Measurements from ENCODE around the gene AURKA. TPM values are rescaled to one million over a fixed set of nuclear protein-coding genes. Genes with fewer than 3 reads are reported as not detected.

Gene AURKA
- total RNA-seq = 26.2 and 71.2 TPM in 2 replicates

DNA sequence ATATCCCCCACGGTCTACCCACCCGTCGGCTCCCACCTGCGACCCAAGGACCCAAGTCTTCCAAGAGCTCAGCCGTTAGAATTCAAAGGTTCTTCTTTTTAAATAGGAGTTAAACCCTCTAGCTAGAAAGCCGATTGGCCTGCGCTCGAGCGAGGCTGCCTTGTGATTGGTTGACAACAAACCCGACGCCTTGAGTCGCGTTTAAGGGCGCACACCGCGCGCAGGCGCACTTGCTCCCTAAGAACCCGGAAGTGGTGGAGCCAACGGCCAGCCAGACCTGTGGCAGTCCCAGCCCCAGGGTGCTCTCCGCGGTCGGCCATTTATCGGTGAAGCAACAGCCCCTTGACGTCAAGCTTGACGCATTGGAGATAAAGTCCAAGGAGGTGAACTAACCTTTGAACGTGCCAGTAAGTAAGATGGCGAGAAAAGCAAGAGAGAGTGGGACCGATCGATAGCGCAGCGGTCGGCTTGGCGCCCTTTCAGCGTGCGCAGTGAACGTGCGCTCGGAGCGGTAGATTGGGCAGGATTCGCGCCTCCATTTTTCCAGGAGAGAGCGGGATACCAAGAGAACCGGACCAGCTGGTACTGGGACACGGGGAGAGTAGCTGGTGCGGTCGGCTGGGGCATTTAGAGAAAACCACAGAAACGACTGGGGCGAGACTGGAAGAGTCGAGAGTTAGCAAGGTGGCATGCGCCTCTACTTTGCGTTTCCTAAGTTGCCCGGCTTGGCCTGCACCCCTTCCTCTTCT lies at the start of gene AURKA, which contains the start of gene CSTF1:
Gene AURKA, minus strand, starts transcription at position 84 of the 749 bp plus-strand sequence. CDS start 4,018 bp downstream, outside the sequence.
Gene CSTF1, plus strand, starts transcription at position 514 of the 749 bp plus-strand sequence. CDS start 2,908 bp downstream, outside the sequence.

DNA sequence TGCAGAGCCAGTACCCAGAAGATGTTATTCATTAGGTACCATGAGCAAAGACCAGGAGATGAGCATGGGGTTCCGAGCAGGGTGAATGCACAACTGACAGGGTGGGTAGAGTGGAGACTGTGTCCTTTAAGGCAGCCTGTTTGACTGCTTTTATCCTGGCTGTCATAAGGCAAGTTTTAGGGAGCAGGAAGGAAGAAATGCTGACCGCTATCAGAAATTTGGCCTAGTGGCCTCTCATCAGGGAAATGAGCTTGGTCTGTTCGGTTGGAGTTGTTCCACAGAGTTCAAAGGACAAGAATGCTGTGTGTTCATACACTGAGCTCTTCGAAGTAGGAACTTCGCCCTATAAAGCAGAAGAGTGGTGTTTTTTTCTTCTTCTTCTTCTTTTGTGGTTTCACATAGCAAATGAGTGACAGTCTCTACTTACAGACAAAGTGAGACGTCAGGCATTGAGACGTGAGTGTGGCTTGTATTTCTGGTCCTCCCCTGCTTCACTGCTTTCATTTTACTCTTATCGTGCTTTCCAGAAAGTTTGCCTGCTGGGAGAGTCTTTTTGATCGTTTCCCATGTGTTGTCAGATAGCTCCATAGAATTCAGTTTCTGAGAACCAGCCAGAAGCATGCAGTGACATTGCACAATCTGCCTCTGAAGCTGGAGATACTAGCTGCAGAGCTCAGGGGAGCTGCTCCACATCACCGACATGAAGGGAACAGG lies 19.9 kb upstream of the AURKA start, which contains the start of gene CASS4:
Gene CASS4, plus strand, starts transcription at position 502 of the 714 bp plus-strand sequence. Its CDS starts 199 bp downstream, at position 701.

GRCh38 chr20:56358600-56359211 lies 33.3 kb downstream of the AURKA start, which contains the start of gene FAM210B:
Gene FAM210B, plus strand, starts transcription at chr20:56358974. Its CDS starts 32 bp downstream, at chr20:56359006.

Other genes starting within 250 kb of the AURKA start
- not detected in 2 replicates for gene MC3R, start 143.5 kb downstream of the AURKA start, total RNA-seq
- gene FAM210B, start 33.2 kb downstream of the AURKA start, total RNA-seq = 28.9 and 43.7 TPM in 2 replicates
- 20.5 and 35.5 TPM in 2 replicates for gene CSTF1, start 430 bp upstream of the AURKA start, total RNA-seq
- not detected in 2 replicates for gene CASS4, start 20.0 kb upstream of the AURKA start, total RNA-seq
- gene RTF2, start 76.4 kb upstream of the AURKA start, total RNA-seq = 46.3 and 56.2 TPM in 2 replicates
- not detected in 2 replicates for gene FAM209A, start 132.5 kb upstream of the AURKA start, total RNA-seq
- gene FAM209B, start 141.0 kb upstream of the AURKA start, total RNA-seq = not detected in 2 replicates
- gene TFAP2C, start 237.1 kb upstream of the AURKA start, total RNA-seq = 7.3 and 13.3 TPM in 2 replicates

Measured in hair follicular keratinocyte (primary cell).